Spleen (tissue), 11 donors: ENCODE results near the gene FOSB. TPM values are rescaled to one million over a fixed set of nuclear protein-coding genes. Genes with fewer than 3 reads are reported as not detected.

Experiments
- DNase-seq: peaks from one replicate; pipeline ENCODE4 v3.0.0-alpha.2; 2020
- H3K27ac ChIP-seq, 8 donors: fragments of 200-600 bp; sonication (generic) in 7 of 8; 1 replicate in 4 of 8; 2 replicates in 4 of 8; pipeline versions ENCODE4 v1.5.0 to v1.8.0; 2016 to 2021; ENCODE audit warnings: inconsistent platforms in 4 of 8, mild to moderate bottlenecking in 4 of 8, moderate library complexity in 1 of 8
- H3K27me3 ChIP-seq, 7 donors: fragments of 200-600 bp; sonication (generic) in 6 of 7; replicated peaks in 1 of 7; 1 replicate in 4 of 7; 2 replicates in 3 of 7; pipeline versions ENCODE4 v1.5.0 to v1.8.0; 2016 to 2021; ENCODE audit warnings: inconsistent platforms in 3 of 7, mild to moderate bottlenecking in 1 of 7
- H3K36me3 ChIP-seq, 6 donors: fragments of 200-600 bp; sonication (generic) in 5 of 6; 1 replicate in 4 of 6; 2 replicates in 2 of 6; pipeline versions ENCODE4 v1.5.0 to v1.8.0; 2016 to 2021; ENCODE audit warnings: inconsistent platforms in 2 of 6
- H3K4me1 ChIP-seq, 6 donors: fragments of 200-600 bp; sonication (generic) in 5 of 6; 1 replicate in 3 of 6; 2 replicates in 3 of 6; pipeline versions ENCODE4 v1.5.0 to v1.8.0; 2016 to 2021; ENCODE audit warnings: inconsistent platforms in 3 of 6
- H3K4me3 ChIP-seq, 8 donors: fragments of 200-600 bp; sonication (generic) in 7 of 8; 1 replicate in 4 of 8; 2 replicates in 4 of 8; pipeline versions ENCODE4 v1.5.0 to v1.8.0; 2016 to 2021; ENCODE audit warnings: inconsistent platforms in 4 of 8, mild to moderate bottlenecking in 4 of 8, moderate library complexity in 2 of 8
- H3K9me3 ChIP-seq, 8 donors: fragments of 200-600 bp; sonication (generic) in 7 of 8; 1 replicate in 4 of 8; 2 replicates in 4 of 8; pipeline versions ENCODE4 v1.5.0 to v1.8.0; 2016 to 2021; ENCODE audit warnings: inconsistent platforms in 4 of 8
- POLR2A ChIP-seq, 3 donors: fragments of 450-650 bp; IDR thresholded peaks; one replicate each; pipeline ENCODE4 v1.5.1; 2017; ENCODE audit warnings: antibody characterized with exemption in 3 of 3, mild to moderate bottlenecking in 1 of 3
- POLR2AphosphoS5 ChIP-seq, 3 donors: sonication (generic); formaldehyde crosslinking; IDR thresholded peaks; one replicate each; pipeline ENCODE4 v1.5.1; 2017; ENCODE audit warnings: antibody characterized with exemption in 3 of 3
- WGBS, 5 donors: extraction: QIAGEN DNeasy Blood & Tissue Kit in 3 of 5; methylation state at CpG; one replicate each; pipeline versions ENCODE4 v1.1.5 to v1.1.7; 2013 to 2018; 5-methylcytosine and 5-hydroxymethylcytosine counted together
- intact Hi-C: fragments of 100-400 bp; cut with DNase I; formaldehyde crosslinking; loops from one replicate; pipeline ENCODE4 v1.15.0; 2023; ENCODE audit warnings: low total_unique reads
- microRNA-seq, 3 donors: library from miRNA; unstranded; fragments of <30 nt; microRNA quantifications; one replicate each; pipeline versions ENCODE4 to v1.1.0, GENCODE V29; 2019 to 2020
- polyA plus RNA-seq, 3 donors: library from polyadenylated mRNA; stranded (reverse); fragments of 200-250 nt; gene quantifications; one replicate each; pipeline ENCODE4 v1.2.1, GENCODE V29; 2013
- small RNA-seq, 4 donors: library from RNA; depleted of rRNA; stranded (forward); fragments of <200 nt; gene quantifications; one replicate each; pipeline ENCODE3, GENCODE V24; 2016
- total RNA-seq, 7 donors: library from RNA; depleted of rRNA in 3 of 7; stranded (reverse); fragments of >200 nt in 3 of 7; fragmentation: NEBNext Ultra II Directional in 4 of 7; extraction: Animal tissue kit (Norgen Biotek cat#: 25700) in 4 of 7; gene quantifications; one replicate each; pipeline versions ENCODE4 v1.1.0 to v1.2.1, GENCODE V29; 2016 to 2021
- TF ChIP-seq, protein P1 (sequence below), 11 experiments: fragments of 200-600 bp in 7 of 11; fragments of 450-650 bp in 4 of 11; sonication (generic) in 4 of 11; IDR thresholded peaks in 8 of 11; conservative IDR thresholded peaks in 3 of 11; 1 replicate in 7 of 11; 2 replicates in 4 of 11; pipeline versions ENCODE4 v1.4.0 to v1.8.0; 2016 to 2021; ENCODE audit warnings: antibody characterized with exemption in 11 of 11, inconsistent platforms in 4 of 11, mild to moderate bottlenecking in 1 of 11
- donor health status: healthy with polysubstance abuse.
- donor health status: DM: no; HTN: no; CAD: no; lungs with moderate emphysema.
- donor health status: DM: no; HTN: no; CAD: no.
- donor health status: Bipolar disorder and iron deficiency.
- donor health status: healthy.
- donor health status: DM: no; HTN: no; CAD: no.
- donor health status: DM: yes; HTN: yes; CAD: no.

Gene FOSB
- total and polyA plus RNA-seq, 10 donors: 0.42 to 41.7 (median 1.5) TPM

DNA sequence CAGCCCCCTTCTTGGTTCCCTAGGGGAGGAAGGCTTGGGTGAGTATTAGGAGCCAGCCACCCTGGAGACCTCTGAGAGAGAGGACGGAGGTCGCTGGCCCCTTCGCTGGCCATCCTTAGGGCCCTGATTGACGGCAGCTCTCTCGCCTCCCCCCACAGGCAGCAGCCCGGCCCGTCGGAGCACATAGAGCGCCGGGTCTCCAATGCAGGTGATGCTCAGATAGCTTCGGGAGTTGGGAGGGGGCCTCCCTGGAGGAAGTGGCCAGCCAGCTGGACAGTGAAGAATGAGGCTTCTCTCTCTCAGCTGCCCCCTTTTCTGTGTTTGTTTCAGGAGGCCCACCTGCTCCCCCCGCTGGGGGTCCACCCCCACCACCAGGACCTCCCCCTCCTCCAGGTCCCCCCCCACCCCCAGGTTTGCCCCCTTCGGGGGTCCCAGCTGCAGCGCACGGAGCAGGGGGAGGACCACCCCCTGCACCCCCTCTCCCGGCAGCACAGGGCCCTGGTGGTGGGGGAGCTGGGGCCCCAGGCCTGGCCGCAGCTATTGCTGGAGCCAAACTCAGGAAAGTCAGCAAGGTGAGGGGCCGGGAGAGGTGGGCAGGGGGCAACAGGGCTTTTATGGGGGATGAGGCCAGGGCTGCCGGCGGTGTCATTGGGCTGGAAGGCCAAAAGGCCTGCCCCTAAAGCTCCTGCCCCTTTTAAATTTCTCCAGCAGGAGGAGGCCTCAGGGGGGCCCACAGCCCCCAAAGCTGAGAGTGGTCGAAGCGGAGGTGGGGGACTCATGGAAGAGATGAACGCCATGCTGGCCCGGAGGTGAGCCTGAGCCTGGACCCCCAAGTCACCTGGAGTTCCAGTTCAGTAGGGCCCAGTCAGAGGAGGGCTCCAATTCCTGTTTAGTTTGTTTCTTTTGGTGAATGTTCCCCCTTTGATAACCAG is 54.5 kb downstream of the FOSB start:
- Histone ChIP-seq H3K27me3 (no peaks in the 10 kb centered on the region), H3K36me3 (peaks cover 2 to 100% (median 98%) of the 10 kb centered on the region in 6 donors), H3K27ac (peak overlapping the region in 3 of 8 donors; percentile 53 to 63 (median 55)), H3K4me1 (peaks cover 4 to 86% (median 35%) of the 10 kb centered on the region in 6 donors), H3K9me3 (no peaks in the 10 kb centered on the region), H3K4me3 (no peak overlapping the region)
- TF ChIP-seq, protein P1, sequence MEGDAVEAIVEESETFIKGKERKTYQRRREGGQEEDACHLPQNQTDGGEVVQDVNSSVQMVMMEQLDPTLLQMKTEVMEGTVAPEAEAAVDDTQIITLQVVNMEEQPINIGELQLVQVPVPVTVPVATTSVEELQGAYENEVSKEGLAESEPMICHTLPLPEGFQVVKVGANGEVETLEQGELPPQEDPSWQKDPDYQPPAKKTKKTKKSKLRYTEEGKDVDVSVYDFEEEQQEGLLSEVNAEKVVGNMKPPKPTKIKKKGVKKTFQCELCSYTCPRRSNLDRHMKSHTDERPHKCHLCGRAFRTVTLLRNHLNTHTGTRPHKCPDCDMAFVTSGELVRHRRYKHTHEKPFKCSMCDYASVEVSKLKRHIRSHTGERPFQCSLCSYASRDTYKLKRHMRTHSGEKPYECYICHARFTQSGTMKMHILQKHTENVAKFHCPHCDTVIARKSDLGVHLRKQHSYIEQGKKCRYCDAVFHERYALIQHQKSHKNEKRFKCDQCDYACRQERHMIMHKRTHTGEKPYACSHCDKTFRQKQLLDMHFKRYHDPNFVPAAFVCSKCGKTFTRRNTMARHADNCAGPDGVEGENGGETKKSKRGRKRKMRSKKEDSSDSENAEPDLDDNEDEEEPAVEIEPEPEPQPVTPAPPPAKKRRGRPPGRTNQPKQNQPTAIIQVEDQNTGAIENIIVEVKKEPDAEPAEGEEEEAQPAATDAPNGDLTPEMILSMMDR (IDR thresholded peaks at IDR 0.05 in 8 of 11, conservative IDR thresholded peaks at IDR 0.05 in 3 of 11): no peak
- peak; percentile 19 to 55 (median 26) for TF ChIP-seq POLR2AphosphoS5 (IDR thresholded peaks at IDR 0.05)
- DNase-seq: no peak
- 82 to 92% (median 90%) methylated on average over 23 to 24 of the region's 24 CpGs for WGBS, 5 donors
- intact Hi-C loops: loop anchor here (5.0 kb wide), 2 partner anchors 60 to 120 kb away; partner anchors contain the start of gene OPA3

DNA sequence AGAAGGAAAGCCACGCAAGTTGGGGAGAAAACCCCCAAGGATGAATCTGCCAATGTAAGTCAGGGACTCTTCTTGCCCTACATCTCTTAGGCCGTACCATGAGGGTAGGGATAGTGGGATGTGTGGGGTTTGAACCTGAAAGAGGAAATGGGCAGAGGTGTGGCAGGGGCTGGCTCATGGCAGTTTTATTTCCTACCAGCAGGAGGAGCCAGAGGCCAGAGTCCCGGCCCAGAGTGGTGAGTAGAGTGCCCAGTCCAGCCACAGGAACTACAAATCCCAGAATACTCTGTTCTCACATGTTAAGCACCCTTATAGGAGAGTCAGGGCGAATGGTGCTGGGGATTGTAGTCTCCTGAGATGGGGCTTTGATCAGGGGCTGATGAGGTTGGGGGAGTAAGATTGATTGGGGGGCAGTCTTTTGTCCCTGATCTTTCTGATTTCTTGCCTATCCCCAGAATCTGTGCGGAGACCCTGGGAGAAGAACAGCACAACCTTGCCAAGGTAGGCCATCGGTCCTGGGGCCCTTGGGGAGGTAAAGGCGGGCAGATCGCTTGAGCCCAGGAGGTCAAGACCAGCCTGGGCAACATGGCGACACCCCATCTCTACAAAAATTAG is 56.0 kb downstream of the FOSB start:
- H3K27ac ChIP-seq: peak overlapping the region in 5 of 8 donors; percentile 53 to 63 (median 55)
- WGBS, 5 donors: 63 to 68% (median 67%) methylated on average over 9 of the region's 9 CpGs
- intact Hi-C loops: loop anchor here (5.0 kb wide), 2 partner anchors 59 to 119 kb away; partner anchors contain the start of gene OPA3
- no peak overlapping the region for H3K4me3 ChIP-seq
- H3K9me3 ChIP-seq: no peaks in the 10 kb centered on the region
- TF ChIP-seq POLR2AphosphoS5 (IDR thresholded peaks at IDR 0.05) (peak; percentile 27 to 66 (median 28)), POLR2A (IDR thresholded peaks at IDR 0.05) (no peak)
- TF ChIP-seq, protein P1 (IDR thresholded peaks at IDR 0.05 in 8 of 11, conservative IDR thresholded peaks at IDR 0.05 in 3 of 11): peak; percentile 76 to 97 (median 94)
- DNase-seq: peak; percentile 91
- no peaks in the 10 kb centered on the region for H3K27me3 ChIP-seq
- peaks cover 6 to 88% (median 44%) of the 10 kb centered on the region in 6 donors for H3K4me1 ChIP-seq
- peaks cover 2 to 96% (median 89%) of the 10 kb centered on the region in 6 donors for H3K36me3 ChIP-seq

DNA sequence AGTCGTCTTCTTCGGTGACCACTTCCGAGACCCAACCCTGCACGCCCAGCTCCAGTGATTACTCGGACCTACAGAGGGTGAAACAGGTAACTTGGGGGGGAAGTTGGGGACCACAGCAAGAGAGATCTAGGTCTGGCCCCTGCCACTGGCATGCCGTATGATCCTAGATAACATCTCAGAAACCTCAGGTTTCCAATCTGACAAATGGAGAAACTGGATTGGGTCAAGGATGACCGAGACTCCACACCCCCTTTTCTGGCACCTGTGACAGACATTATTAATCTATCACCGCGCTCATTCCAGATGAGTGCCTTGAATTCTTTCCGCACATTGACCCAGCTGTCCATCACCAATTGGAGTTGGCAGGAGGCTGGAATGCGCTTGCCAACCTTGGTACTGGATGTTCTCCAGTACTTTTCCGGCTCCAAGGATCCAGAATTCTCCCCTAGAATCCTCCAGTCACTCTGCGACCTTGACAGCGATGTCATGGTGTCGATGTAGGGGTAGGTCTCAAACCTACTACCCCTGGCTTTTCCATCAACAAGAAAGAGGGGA is 56.9 kb downstream of the FOSB start:
- 91 to 97% (median 94%) methylated on average over 15 of the region's 15 CpGs for WGBS, 5 donors
- peaks cover 8 to 98% (median 53%) of the 10 kb centered on the region in 6 donors for H3K4me1 ChIP-seq
- H3K27ac ChIP-seq: peak overlapping the region in 2 of 8 donors; percentile 55 to 63
- peak in 1 of 3 donors; percentile 22 for TF ChIP-seq POLR2AphosphoS5 (IDR thresholded peaks at IDR 0.05)
- TF ChIP-seq POLR2A (IDR thresholded peaks at IDR 0.05): no peak
- DNase-seq: no peak
- intact Hi-C loops: loop anchor here (5.0 kb wide), 2 partner anchors 58 to 118 kb away; partner anchors contain the start of gene OPA3
- H3K27me3 ChIP-seq: no peaks in the 10 kb centered on the region
- H3K36me3 ChIP-seq: peaks cover 2 to 87% (median 80%) of the 10 kb centered on the region in 6 donors
- no peak overlapping the region for H3K4me3 ChIP-seq
- H3K9me3 ChIP-seq: no peaks in the 10 kb centered on the region

Small RNAs within 50 kb of the gene (microRNA-seq; reads per million reads assigned to microRNA genes)
- 0 reads per million in 3 donors for gene MIR6088

Small RNAs within 50 kb of the gene (small RNA-seq; reads per million reads assigned to genes)
- gene MIR6088: 0 reads per million in 4 donors

Other genes starting within 250 kb of the FOSB start
- gene EXOC3L2, start 222.6 kb upstream of the FOSB start, total RNA-seq: 10 to 100 TPM in 6 of 7 donors, 1 to 10 TPM in 1; 8.7 to 22.7 (median 16.4) TPM
- 1 to 10 TPM; 1.9 to 9.0 (median 2.5) TPM for gene EXOC3L2, start 222.6 kb upstream of the FOSB start, polyA plus RNA-seq
- gene MARK4, start 216.7 kb upstream of the FOSB start, total RNA-seq: 10 to 100 TPM; 17.9 to 45.8 (median 31.3) TPM
- 10 to 100 TPM in 1 of 3 donors, 1 to 10 TPM in 2; 6.5 to 12.7 (median 6.9) TPM for gene MARK4, start 216.7 kb upstream of the FOSB start, polyA plus RNA-seq
- gene CKM, start 145.1 kb upstream of the FOSB start, total RNA-seq: under 1 TPM in 1 of 7 donors, not detected in 6; 0.49 TPM
- gene CKM, start 145.1 kb upstream of the FOSB start, polyA plus RNA-seq: 1 to 10 TPM in 1 of 3 donors, under 1 TPM in 2; 0.29 to 4.4 (median 0.76) TPM
- under 1 TPM in 1 of 7 donors, not detected in 6; 0.87 TPM for gene KLC3, start 127.2 kb upstream of the FOSB start, total RNA-seq
- gene KLC3, start 127.2 kb upstream of the FOSB start, polyA plus RNA-seq: under 1 TPM; 0.05 to 0.10 (median 0.07) TPM
- gene ERCC2, start 97.4 kb upstream of the FOSB start, total RNA-seq: 10 to 100 TPM; 12.2 to 22.1 (median 14.7) TPM
- 10 to 100 TPM; 11.5 to 19.1 (median 17.3) TPM for gene ERCC2, start 97.4 kb upstream of the FOSB start, polyA plus RNA-seq
- gene PPP1R13L, start 62.9 kb upstream of the FOSB start, total RNA-seq: 10 to 100 TPM in 5 of 7 donors, 1 to 10 TPM in 2; 3.9 to 18.1 (median 12.5) TPM
- 10 to 100 TPM in 1 of 3 donors, 1 to 10 TPM in 2; 7.5 to 13.2 (median 8.8) TPM for gene PPP1R13L, start 62.9 kb upstream of the FOSB start, polyA plus RNA-seq
- gene POLR1G, start 61.4 kb upstream of the FOSB start, total RNA-seq: 1 to 10 TPM; 2.6 to 4.3 (median 3.1) TPM
- gene POLR1G, start 61.4 kb upstream of the FOSB start, polyA plus RNA-seq: 1 to 10 TPM; 2.1 to 4.3 (median 2.5) TPM
- 10 to 100 TPM; 47.3 to 69.4 (median 59.7) TPM for gene ERCC1, start 44.1 kb upstream of the FOSB start, total RNA-seq
- gene ERCC1, start 44.1 kb upstream of the FOSB start, polyA plus RNA-seq: 10 to 100 TPM; 45.3 to 54.6 (median 50.0) TPM
- gene RTN2, start 29.1 kb downstream of the FOSB start, total RNA-seq: 10 to 100 TPM in 6 of 7 donors, 1 to 10 TPM in 1; 9.2 to 22.6 (median 15.1) TPM
- 1 to 10 TPM; 4.9 to 7.9 (median 7.6) TPM for gene RTN2, start 29.1 kb downstream of the FOSB start, polyA plus RNA-seq
- 10 to 100 TPM in 2 of 7 donors, 1 to 10 TPM in 5; 6.3 to 21.4 (median 9.6) TPM for gene PPM1N, start 30.4 kb downstream of the FOSB start, total RNA-seq
- 10 to 100 TPM in 2 of 3 donors, 1 to 10 TPM in 1; 9.5 to 13.4 (median 10.7) TPM for gene PPM1N, start 30.4 kb downstream of the FOSB start, polyA plus RNA-seq
- 100 to 1,000 TPM; 146 to 386 (median 221) TPM for gene VASP, start 39.5 kb downstream of the FOSB start, total RNA-seq
- gene VASP, start 39.5 kb downstream of the FOSB start, polyA plus RNA-seq: 100 to 1,000 TPM; 154 to 210 (median 161) TPM
- 10 to 100 TPM; 13.6 to 18.4 (median 16.7) TPM for gene OPA3, start 116.8 kb downstream of the FOSB start, total RNA-seq
- 1 to 10 TPM; 2.8 to 7.7 (median 3.0) TPM for gene OPA3, start 116.8 kb downstream of the FOSB start, polyA plus RNA-seq
- 1 to 10 TPM; 2.6 to 5.6 (median 4.2) TPM for gene GPR4, start 134.2 kb downstream of the FOSB start, total RNA-seq
- gene GPR4, start 134.2 kb downstream of the FOSB start, polyA plus RNA-seq: 1 to 10 TPM in 2 of 3 donors, under 1 TPM in 1; 0.33 to 2.1 (median 1.2) TPM
- 10 to 100 TPM; 30.8 to 60.6 (median 50.6) TPM for gene EML2, start 171.4 kb downstream of the FOSB start, total RNA-seq
- 10 to 100 TPM; 27.1 to 39.9 (median 34.8) TPM for gene EML2, start 171.4 kb downstream of the FOSB start, polyA plus RNA-seq
- gene GIPR, start 200.2 kb downstream of the FOSB start, total RNA-seq: 1 to 10 TPM; 1.7 to 7.5 (median 3.7) TPM
- 1 to 10 TPM in 1 of 3 donors, under 1 TPM in 2; 0.49 to 1.7 (median 0.83) TPM for gene GIPR, start 200.2 kb downstream of the FOSB start, polyA plus RNA-seq
- gene SNRPD2, start 224.0 kb downstream of the FOSB start, total RNA-seq: 100 to 1,000 TPM; 117 to 280 (median 200) TPM
- gene SNRPD2, start 224.0 kb downstream of the FOSB start, polyA plus RNA-seq: 100 to 1,000 TPM; 368 to 587 (median 432) TPM
- gene QPCTL, start 224.7 kb downstream of the FOSB start, total RNA-seq: 10 to 100 TPM in 2 of 7 donors, 1 to 10 TPM in 5; 5.0 to 10.7 (median 8.8) TPM
- gene QPCTL, start 224.7 kb downstream of the FOSB start, polyA plus RNA-seq: 10 to 100 TPM in 2 of 3 donors, 1 to 10 TPM in 1; 9.5 to 10.7 (median 10.2) TPM